Activated naive CD4-positive, alpha-beta T cell treated with anti-CD3 and anti-CD28 coated beads, Interleukin-2, amount 10 ng/mL, durations not matched to agents 7 days and 5 days (primary cell): ENCODE results near the gene TAS2R9.

Experiments
- CTCF ChIA-PET: fragments of 350-600 bp; sonication (Branson Sonifier 250); formaldehyde crosslinking; loops from one replicate; lab custom pipeline; 2021; ENCODE audit warnings: antibody characterized with exemption; lab: Charles Lee
- DNase-seq: peaks from one replicate; pipeline ENCODE4 v3.0.0-alpha.2; 2020
- H3K27ac Mint-ChIP-seq: one replicate; pipeline ENCODE4 v1.8.0; 2021; ENCODE audit warnings: mild to moderate bottlenecking, moderate library complexity, mixed read lengths
- H3K27me3 Mint-ChIP-seq: one replicate; pipeline ENCODE4 v1.8.0; 2021; ENCODE audit warnings: mild to moderate bottlenecking, mixed read lengths
- H3K36me3 Mint-ChIP-seq: one replicate; pipeline ENCODE4 v1.8.0; 2021; ENCODE audit warnings: mixed read lengths
- H3K4me1 Mint-ChIP-seq: one replicate; pipeline ENCODE4 v1.8.0; 2021; ENCODE audit warnings: mixed read lengths
- H3K4me3 Mint-ChIP-seq: one replicate; pipeline ENCODE4 v1.8.0; 2021; ENCODE audit warnings: mild to moderate bottlenecking, moderate library complexity, mixed read lengths
- H3K9me3 Mint-ChIP-seq: one replicate; pipeline ENCODE4 v1.8.0; 2021; ENCODE audit warnings: mixed read lengths

Gene TAS2R9

GRCh38 chr12:10810068-10810467, at the start of gene TAS2R9:
Gene TAS2R9, minus strand, starts transcription at chr12:10810168. Its CDS starts 93 bp downstream, at chr12:10810075.
- Mint-ChIP-seq H3K4me3 (no peak within 1 kb of the TSS), H3K27ac (no peak within 1 kb of the TSS), H3K27me3 (no peaks in the 10 kb centered on the region), H3K36me3 (no peaks in the 10 kb centered on the region), H3K4me1 (no peaks in the 10 kb centered on the region), H3K9me3 (no peaks in the 10 kb centered on the region)
- CTCF ChIA-PET = no interaction called here
- no peak for DNase-seq

- Mint-ChIP-seq H3K27me3 (no peaks in the 10 kb centered on the region), H3K36me3 (peaks cover 27% of the 10 kb centered on the region), H3K9me3 (peaks cover 31% of the 10 kb centered on the region), H3K27ac (no peak overlapping the region), H3K4me3 (no peak overlapping the region), H3K4me1 (peaks cover 15% of the 10 kb centered on the region)
- CTCF ChIA-PET = interaction anchor here (1.0 kb wide), 1 partner anchor 19 kb away, joined by 4 read pairs; no protein-coding TSS in a partner anchor
- DNase-seq = no peak
Observed at GRCh38 chr12:10855807-10856206, 45.8 kb upstream of the TAS2R9 start.

GRCh38 chr12:10853776-10854175, 43.8 kb upstream of the TAS2R9 start:
- peaks cover 35% of the 10 kb centered on the region for H3K4me1 Mint-ChIP-seq
- H3K36me3 Mint-ChIP-seq = peaks cover 32% of the 10 kb centered on the region

GRCh38 chr12:10851243-10851858, 41.4 kb upstream of the TAS2R9 start:
- Mint-ChIP-seq H3K27me3 (no peaks in the 10 kb centered on the region), H3K27ac (no peak overlapping the region), H3K4me1 (peaks cover 39% of the 10 kb centered on the region), H3K36me3 (peaks cover 30% of the 10 kb centered on the region), H3K9me3 (peaks cover 14% of the 10 kb centered on the region), H3K4me3 (no peak overlapping the region)
- DNase-seq = no peak
- CTCF ChIA-PET = no interaction called here

More at GRCh38 chr12:10853776-10854175, 43.8 kb upstream of the TAS2R9 start:
- Mint-ChIP-seq H3K4me3 (no peak overlapping the region), H3K27me3 (no peaks in the 10 kb centered on the region), H3K9me3 (peaks cover 28% of the 10 kb centered on the region), H3K27ac (no peak overlapping the region)
- CTCF ChIA-PET = interaction anchor here (0.5 kb wide), 1 partner anchor 44 kb away, joined by 3 read pairs; no protein-coding TSS in a partner anchor
- DNase-seq = no peak

GRCh38 chr12:10849425-10849878, 39.5 kb upstream of the TAS2R9 start, which contains the start of gene PRR4:
Gene PRR4, minus strand, starts transcription at chr12:10849475. Its CDS starts 38 bp downstream, at chr12:10849437.
- Mint-ChIP-seq H3K4me3 (no peak within 1 kb of the TSS), H3K36me3 (peaks cover 24% of the 10 kb centered on the region), H3K4me1 (peaks cover 39% of the 10 kb centered on the region), H3K27me3 (no peaks in the 10 kb centered on the region), H3K27ac (peak within 1 kb of the TSS; percentile 56), H3K9me3 (peaks cover 4% of the 10 kb centered on the region)
- DNase-seq = peak; percentile 62
- CTCF ChIA-PET = no interaction called here

- H3K27ac Mint-ChIP-seq = no peak overlapping the region
- H3K4me3 Mint-ChIP-seq = no peak overlapping the region
- H3K9me3 Mint-ChIP-seq = peaks cover 2% of the 10 kb centered on the region
- H3K4me1 Mint-ChIP-seq = peaks cover 39% of the 10 kb centered on the region
- no peak for DNase-seq
- CTCF ChIA-PET = interaction anchor here (0.6 kb wide), 1 partner anchor 895 kb away, joined by 3 read pairs; no protein-coding TSS in a partner anchor
- peaks cover 24% of the 10 kb centered on the region for H3K36me3 Mint-ChIP-seq
- H3K27me3 Mint-ChIP-seq = no peaks in the 10 kb centered on the region
Observed at GRCh38 chr12:10847744-10848143, 37.8 kb upstream of the TAS2R9 start.

- Mint-ChIP-seq H3K27me3 (no peaks in the 10 kb centered on the region), H3K4me1 (no peaks in the 10 kb centered on the region), H3K4me3 (no peak overlapping the region), H3K27ac (no peak overlapping the region), H3K9me3 (no peaks in the 10 kb centered on the region), H3K36me3 (peaks cover 10% of the 10 kb centered on the region)
- CTCF ChIA-PET = no interaction called here
- no peak for DNase-seq
Observed at GRCh38 chr12:10842862-10843261, 32.9 kb upstream of the TAS2R9 start.

GRCh38 chr12:10838461-10838860, 28.5 kb upstream of the TAS2R9 start:
- Mint-ChIP-seq H3K4me1 (no peaks in the 10 kb centered on the region), H3K27me3 (no peaks in the 10 kb centered on the region), H3K36me3 (no peaks in the 10 kb centered on the region), H3K4me3 (no peak overlapping the region), H3K27ac (no peak overlapping the region), H3K9me3 (no peaks in the 10 kb centered on the region)
- no peak for DNase-seq
- CTCF ChIA-PET = no interaction called here

- H3K27me3 Mint-ChIP-seq = no peaks in the 10 kb centered on the region
- no peak for DNase-seq
- H3K9me3 Mint-ChIP-seq = no peaks in the 10 kb centered on the region
- CTCF ChIA-PET = no interaction called here
- H3K4me3 Mint-ChIP-seq = no peak overlapping the region
- no peaks in the 10 kb centered on the region for H3K4me1 Mint-ChIP-seq
- H3K36me3 Mint-ChIP-seq = no peaks in the 10 kb centered on the region
- no peak overlapping the region for H3K27ac Mint-ChIP-seq
Observed at GRCh38 chr12:10829994-10830393, 20.0 kb upstream of the TAS2R9 start.

- H3K4me3 Mint-ChIP-seq = no peak within 1 kb of the TSS
- CTCF ChIA-PET = no interaction called here
- no peak for DNase-seq
- no peaks in the 10 kb centered on the region for H3K9me3 Mint-ChIP-seq
- no peak within 1 kb of the TSS for H3K27ac Mint-ChIP-seq
- no peaks in the 10 kb centered on the region for H3K36me3 Mint-ChIP-seq
- H3K27me3 Mint-ChIP-seq = no peaks in the 10 kb centered on the region
- H3K4me1 Mint-ChIP-seq = no peaks in the 10 kb centered on the region
Observed at GRCh38 chr12:10826258-10826657, 16.3 kb upstream of the TAS2R9 start, which contains the start of gene TAS2R10. Gene TAS2R10, minus strand, starts transcription at chr12:10826358. Its CDS starts 89 bp downstream, at chr12:10826269.

GRCh38 chr12:10824957-10825356, 15.0 kb upstream of the TAS2R9 start:
- CTCF ChIA-PET = no interaction called here
- Mint-ChIP-seq H3K27ac (no peak overlapping the region), H3K27me3 (no peaks in the 10 kb centered on the region), H3K4me3 (no peak overlapping the region), H3K4me1 (no peaks in the 10 kb centered on the region), H3K36me3 (no peaks in the 10 kb centered on the region), H3K9me3 (no peaks in the 10 kb centered on the region)
- no peak for DNase-seq

- CTCF ChIA-PET = no interaction called here
- Mint-ChIP-seq H3K4me1 (no peaks in the 10 kb centered on the region), H3K36me3 (no peaks in the 10 kb centered on the region), H3K9me3 (no peaks in the 10 kb centered on the region), H3K4me3 (no peak overlapping the region), H3K27me3 (peaks cover 9% of the 10 kb centered on the region), H3K27ac (no peak overlapping the region)
- no peak for DNase-seq
Observed at GRCh38 chr12:10811883-10812536, 2.0 kb upstream of the TAS2R9 start.

- H3K4me3 Mint-ChIP-seq = no peak within 1 kb of the TSS
- no peaks in the 10 kb centered on the region for H3K4me1 Mint-ChIP-seq
- H3K27ac Mint-ChIP-seq = no peak within 1 kb of the TSS
- H3K36me3 Mint-ChIP-seq = no peaks in the 10 kb centered on the region
- H3K27me3 Mint-ChIP-seq = no peaks in the 10 kb centered on the region
- DNase-seq = no peak
- no peaks in the 10 kb centered on the region for H3K9me3 Mint-ChIP-seq
- CTCF ChIA-PET = no interaction called here
Observed at GRCh38 chr12:10807186-10807585, 2.8 kb downstream of the TAS2R9 start, which contains the start of gene TAS2R8. Gene TAS2R8, minus strand, starts transcription at chr12:10807286. Its CDS starts 306 bp downstream, at chr12:10806980.

GRCh38 chr12:10802587-10802986, 7.4 kb downstream of the TAS2R9 start, which contains the start of gene TAS2R7:
Gene TAS2R7, minus strand, starts transcription at chr12:10802627. Its CDS starts 57 bp downstream, at chr12:10802570.
- no peak for DNase-seq
- Mint-ChIP-seq H3K9me3 (no peaks in the 10 kb centered on the region), H3K4me3 (no peak within 1 kb of the TSS), H3K36me3 (no peaks in the 10 kb centered on the region), H3K4me1 (no peaks in the 10 kb centered on the region), H3K27ac (no peak within 1 kb of the TSS), H3K27me3 (peaks cover 7% of the 10 kb centered on the region)
- CTCF ChIA-PET = no interaction called here
